BLaER1 treated with 17β-estradiol and CSF1 and Interleukin-3, amounts not matched to agents 10 nM and 100 nM (cell line): ENCODE measurements around the gene EXTL2.

ENCODE experiments used
- H3K27ac ChIP-seq, 11 experiments: shearing (Covaris generic); formaldehyde crosslinking; 2 replicates each; pipeline ENCODE4 v1.8.1; 2022
- H3K27me3 ChIP-seq, 11 experiments: shearing (Covaris generic); formaldehyde crosslinking; 2 replicates each; pipeline ENCODE4 v1.8.1; 2022
- H3K36me3 ChIP-seq, 11 experiments: shearing (Covaris generic); formaldehyde crosslinking; 2 replicates each; pipeline ENCODE4 v1.8.1; 2022
- H3K4me1 ChIP-seq, 10 experiments: shearing (Covaris generic); formaldehyde crosslinking; 2 replicates each; pipeline ENCODE4 v1.8.1; 2022
- H3K4me2 ChIP-seq, 11 experiments: shearing (Covaris generic); formaldehyde crosslinking; 2 replicates each; pipeline ENCODE4 v1.8.1; 2022
- H3K4me3 ChIP-seq, 10 experiments: shearing (Covaris generic); formaldehyde crosslinking; 2 replicates each; pipeline ENCODE4 v1.8.1; 2022
- H3K9ac ChIP-seq, 11 experiments: shearing (Covaris generic); formaldehyde crosslinking; 2 replicates each; pipeline ENCODE4 v1.8.1; 2022
- H3K9me3 ChIP-seq, 11 experiments: shearing (Covaris generic); formaldehyde crosslinking; replicated peaks in 1 of 11; 2 replicates each; pipeline ENCODE4 v1.8.1; 2022
- H4K20me1 ChIP-seq, 11 experiments: shearing (Covaris generic); formaldehyde crosslinking; 2 replicates each; pipeline ENCODE4 v1.8.1; 2022
- Cebpa-rat ChIP-seq, 11 experiments: shearing (Covaris generic); IDR thresholded peaks; 2 replicates each; pipeline ENCODE4 v1.8.1; 2022

EXTL2 gene

GRCh38 chr1:100909018-100909417, 14.4 kb upstream of the EXTL2 start:
- peaks cover 0 to 11% (median 6%) of the 10 kb centered on the region in 11 experiments; a peak in 5 of 22 replicates for H4K20me1 ChIP-seq
- no peak for TF ChIP-seq Cebpa-rat (IDR thresholded peaks at IDR 0.05)
- H3K9me3 ChIP-seq: peaks cover 7 to 23% (median 19%) of the 10 kb centered on the region in 11 experiments; a peak in 18 of 22 replicates
- H3K4me1 ChIP-seq: peaks cover 0 to 9% (median 0%) of the 10 kb centered on the region in 10 experiments; a peak in 1 of 20 replicates
- H3K27ac ChIP-seq: no peak overlapping the region
- H3K4me2 ChIP-seq: no peak overlapping the region
- no peaks in the 10 kb centered on the region for H3K27me3 ChIP-seq
- no peak overlapping the region for H3K4me3 ChIP-seq
- no peak overlapping the region for H3K9ac ChIP-seq
- peaks cover 89 to 100% (median 97%) of the 10 kb centered on the region in 11 experiments for H3K36me3 ChIP-seq

DNA sequence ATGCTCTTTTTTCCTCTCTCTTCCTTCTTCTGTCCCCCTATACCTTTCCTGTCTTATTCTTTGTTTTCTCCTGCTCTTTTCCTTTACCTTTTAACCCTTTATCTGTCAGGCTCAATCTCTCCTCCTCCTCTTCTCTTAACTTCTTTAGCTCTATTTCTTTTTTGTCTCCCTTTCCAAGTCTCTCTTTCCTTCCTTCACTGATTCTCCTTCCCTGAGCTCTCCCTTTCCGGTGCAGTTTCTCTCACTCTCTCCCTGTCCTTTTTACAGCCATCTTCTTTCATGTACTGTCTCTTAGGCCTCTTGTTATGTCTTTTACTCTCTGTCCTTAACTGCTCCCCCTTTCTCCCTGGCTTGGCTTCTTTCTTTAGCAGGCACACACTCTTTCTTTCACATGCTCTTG, 13.2 kb upstream of the EXTL2 start:
- Histone ChIP-seq H3K9ac (no peak overlapping the region), H3K27ac (no peak overlapping the region), H4K20me1 (peaks cover 0 to 11% (median 6%) of the 10 kb centered on the region in 11 experiments; a peak in 5 of 22 replicates), H3K4me2 (no peak overlapping the region), H3K27me3 (no peaks in the 10 kb centered on the region), H3K4me1 (peaks cover 0 to 9% (median 0%) of the 10 kb centered on the region in 10 experiments; a peak in 1 of 20 replicates), H3K9me3 (peaks cover 7 to 23% (median 19%) of the 10 kb centered on the region in 11 experiments; a peak in 18 of 22 replicates), H3K36me3 (peaks cover 79 to 100% (median 91%) of the 10 kb centered on the region in 11 experiments), H3K4me3 (no peak overlapping the region)
- no peak for TF ChIP-seq Cebpa-rat (IDR thresholded peaks at IDR 0.05)

GRCh38 chr1:100905181-100905580, 10.5 kb upstream of the EXTL2 start:
- no peaks in the 10 kb centered on the region for H3K27me3 ChIP-seq
- TF ChIP-seq Cebpa-rat (IDR thresholded peaks at IDR 0.05): no peak
- peaks cover 0 to 9% (median 0%) of the 10 kb centered on the region in 10 experiments; a peak in 1 of 20 replicates for H3K4me1 ChIP-seq
- no peak overlapping the region for H3K9ac ChIP-seq
- no peak overlapping the region for H3K4me3 ChIP-seq
- H3K27ac ChIP-seq: no peak overlapping the region
- H4K20me1 ChIP-seq: peaks cover 0 to 19% (median 6%) of the 10 kb centered on the region in 11 experiments; a peak in 5 of 22 replicates
- peaks cover 7 to 23% (median 19%) of the 10 kb centered on the region in 11 experiments; a peak in 18 of 22 replicates for H3K9me3 ChIP-seq
- no peak overlapping the region for H3K4me2 ChIP-seq
- peaks cover 73 to 100% (median 90%) of the 10 kb centered on the region in 11 experiments for H3K36me3 ChIP-seq

DNA sequence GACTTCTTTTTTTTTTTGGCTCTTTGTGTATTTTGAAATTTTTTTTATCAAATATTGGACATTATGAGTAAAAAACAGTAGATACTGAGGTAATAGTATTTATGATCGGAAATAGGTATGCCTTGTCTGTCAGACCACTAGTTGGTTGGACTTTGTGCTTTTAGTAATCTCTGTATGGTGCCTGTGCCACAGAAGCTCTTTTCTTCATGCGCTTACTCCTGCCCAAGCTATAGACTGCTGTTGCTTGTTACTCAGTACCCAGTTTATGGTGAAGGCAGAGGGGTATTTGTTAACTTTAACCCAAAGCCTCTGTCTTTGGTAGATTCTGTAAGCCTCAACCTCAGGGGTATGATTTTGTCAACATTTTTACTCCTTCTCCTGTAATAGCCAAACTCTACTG, 9.9 kb upstream of the EXTL2 start:
- H3K36me3 ChIP-seq: peaks cover 73 to 100% (median 88%) of the 10 kb centered on the region in 11 experiments

DNA sequence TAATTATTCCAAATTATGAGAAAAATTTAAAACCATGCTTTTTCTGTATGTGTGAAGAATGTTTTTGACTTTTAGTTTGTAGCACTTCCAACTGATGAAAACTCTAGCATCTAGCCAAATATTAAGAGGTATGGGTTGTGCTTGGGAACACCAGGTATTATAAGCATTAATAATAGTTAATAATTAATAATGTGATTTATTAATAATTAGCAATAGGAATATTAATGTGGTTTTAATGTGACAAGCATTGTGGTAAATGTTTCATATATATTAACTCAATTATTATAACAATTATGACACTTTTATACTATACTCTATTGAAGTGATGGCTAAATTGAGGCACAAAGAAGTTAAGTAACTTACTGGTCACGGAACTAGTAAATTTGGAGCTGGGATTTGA, 9.1 kb upstream of the EXTL2 start:
- peaks cover 0 to 19% (median 6%) of the 10 kb centered on the region in 11 experiments; a peak in 7 of 22 replicates for H4K20me1 ChIP-seq
- H3K9ac ChIP-seq: no peak overlapping the region
- no peak overlapping the region for H3K27ac ChIP-seq
- H3K4me1 ChIP-seq: peaks cover 0 to 9% (median 0%) of the 10 kb centered on the region in 10 experiments; a peak in 1 of 20 replicates
- H3K36me3 ChIP-seq: peaks cover 78 to 100% (median 88%) of the 10 kb centered on the region in 11 experiments
- no peak overlapping the region for H3K4me3 ChIP-seq
- TF ChIP-seq Cebpa-rat (IDR thresholded peaks at IDR 0.05): no peak
- H3K4me2 ChIP-seq: no peak overlapping the region
- peaks cover 7 to 23% (median 19%) of the 10 kb centered on the region in 11 experiments; a peak in 18 of 22 replicates for H3K9me3 ChIP-seq
- no peaks in the 10 kb centered on the region for H3K27me3 ChIP-seq

More for the DNA sequence above, 9.9 kb upstream of the EXTL2 start:
- Histone ChIP-seq H3K4me2 (no peak overlapping the region), H3K9ac (no peak overlapping the region), H3K4me3 (no peak overlapping the region), H4K20me1 (peaks cover 0 to 19% (median 6%) of the 10 kb centered on the region in 11 experiments; a peak in 7 of 22 replicates), H3K27me3 (no peaks in the 10 kb centered on the region), H3K4me1 (peaks cover 0 to 9% (median 0%) of the 10 kb centered on the region in 10 experiments; a peak in 1 of 20 replicates), H3K9me3 (peaks cover 7 to 23% (median 19%) of the 10 kb centered on the region in 11 experiments; a peak in 18 of 22 replicates), H3K27ac (no peak overlapping the region)
- no peak for TF ChIP-seq Cebpa-rat (IDR thresholded peaks at IDR 0.05)

GRCh38 chr1:100902365-100902764, 7.7 kb upstream of the EXTL2 start:
- Histone ChIP-seq H3K9ac (no peak overlapping the region), H3K36me3 (peaks cover 71 to 97% (median 80%) of the 10 kb centered on the region in 11 experiments), H3K4me1 (peaks cover 3 to 16% (median 12%) of the 10 kb centered on the region in 10 experiments), H3K9me3 (peaks cover 7 to 23% (median 19%) of the 10 kb centered on the region in 11 experiments; a peak in 18 of 22 replicates), H4K20me1 (peaks cover 0 to 23% (median 6%) of the 10 kb centered on the region in 11 experiments; a peak in 7 of 22 replicates), H3K4me3 (no peak overlapping the region), H3K27ac (no peak overlapping the region), H3K4me2 (no peak overlapping the region), H3K27me3 (no peaks in the 10 kb centered on the region)
- no peak for TF ChIP-seq Cebpa-rat (IDR thresholded peaks at IDR 0.05)

- TF ChIP-seq Cebpa-rat (IDR thresholded peaks at IDR 0.05): no peak
- Histone ChIP-seq H3K27me3 (no peaks in the 10 kb centered on the region), H3K27ac (peak overlapping the region; percentile 89 to 96 (median 95)), H3K36me3 (peaks cover 26 to 48% (median 35%) of the 10 kb centered on the region in 11 experiments), H3K4me3 (peak overlapping the region; percentile 84 to 98 (median 92)), H3K4me1 (peaks cover 26 to 39% (median 32%) of the 10 kb centered on the region in 10 experiments), H3K9ac (peak overlapping the region; percentile 90 to 97 (median 95)), H3K9me3 (peaks cover under 1 to 11% (median 8%) of the 10 kb centered on the region in 11 experiments; a peak in 20 of 22 replicates), H3K4me2 (peak overlapping the region; percentile 77 to 98 (median 88)), H4K20me1 (peaks cover 0 to 15% (median 6%) of the 10 kb centered on the region in 11 experiments; a peak in 7 of 22 replicates)
Observed at GRCh38 chr1:100896481-100896982, 1.9 kb upstream of the EXTL2 start.

DNA sequence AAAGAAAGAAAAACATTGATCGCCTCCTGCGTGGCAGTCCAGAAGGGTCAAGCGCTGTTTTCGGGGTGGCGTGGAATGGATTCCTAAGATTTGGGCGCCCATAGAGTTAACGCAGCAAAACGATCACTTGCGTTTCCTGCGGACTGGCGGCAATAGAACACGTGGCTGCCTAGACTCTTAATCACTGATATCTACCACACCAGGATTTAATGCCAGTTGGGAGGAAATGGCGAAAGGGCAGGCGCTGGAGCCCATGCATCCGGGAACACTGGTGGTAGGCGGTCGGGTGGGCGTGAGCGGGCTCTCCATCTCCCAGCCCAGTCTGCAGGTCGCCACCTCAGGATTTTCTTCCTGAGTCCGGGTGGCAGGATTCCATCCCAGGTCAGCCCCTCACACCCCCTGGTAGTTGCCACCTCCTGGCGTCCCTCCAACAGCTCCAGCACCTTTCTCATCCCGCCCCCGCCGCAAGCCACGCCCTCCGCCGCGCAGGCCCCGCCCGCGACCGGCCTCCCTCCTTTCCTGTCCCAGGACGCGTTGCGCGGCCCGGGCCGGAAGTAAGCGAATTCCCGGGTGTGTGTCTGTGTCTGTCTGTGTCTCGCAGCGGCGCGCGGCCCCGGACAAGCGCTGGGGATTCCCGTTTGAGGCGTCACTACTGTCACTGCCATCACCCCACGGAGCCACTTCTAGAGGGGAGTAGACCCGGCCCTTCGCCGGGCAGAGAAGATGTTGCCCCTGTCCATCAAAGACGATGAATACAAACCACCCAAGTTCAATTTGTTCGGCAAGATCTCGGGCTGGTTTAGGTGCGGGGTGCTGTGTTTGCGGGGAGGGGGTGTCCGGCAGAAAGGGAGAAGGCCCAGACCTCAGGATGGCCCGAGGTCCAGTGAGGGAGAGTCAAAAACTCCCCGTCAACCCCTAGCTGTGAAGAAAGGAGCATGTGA, 1.2 kb upstream of the EXTL2 start, which contains the start of gene SLC30A7:
Gene SLC30A7 (plus strand): TSS at position 551 of the 941 bp plus-strand sequence. CDS start 173 bp downstream, at position 724.
- Histone ChIP-seq H3K4me2 (peak within 1 kb of the TSS; percentile 77 to 98 (median 89)), H4K20me1 (peaks cover 0 to 15% (median 3%) of the 10 kb centered on the region in 11 experiments; a peak in 7 of 22 replicates), H3K9ac (peak within 1 kb of the TSS; percentile 90 to 97 (median 95)), H3K4me3 (peak within 1 kb of the TSS; percentile 84 to 98 (median 92)), H3K27ac (peak within 1 kb of the TSS; percentile 89 to 96 (median 95)), H3K4me1 (peaks cover 26 to 39% (median 32%) of the 10 kb centered on the region in 10 experiments), H3K36me3 (peaks cover 19 to 48% (median 35%) of the 10 kb centered on the region in 11 experiments), H3K9me3 (peaks cover 7 to 18% (median 15%) of the 10 kb centered on the region in 11 experiments), H3K27me3 (no peaks in the 10 kb centered on the region)
- no peak for TF ChIP-seq Cebpa-rat (IDR thresholded peaks at IDR 0.05)
